Fibroblast of skin of scalp (primary cell): ENCODE results near the gene NLRP6.
A peak's percentile ranks its signal among the peaks of the same experiment; 100 is the strongest.

ENCODE experiments used
- DNase-seq: peaks from one replicate; pipeline ENCODE4 v3.0.0-alpha.2; 2013

Gene NLRP6

GRCh38 chr11:256952-257737, 21.1 kb upstream of the NLRP6 start:
- DNase-seq, result no peak

- DNase-seq, result no peak
These were observed 20.3 kb upstream of the NLRP6 start for GRCh38 chr11:257766-258493.

GRCh38 chr11:259413-259812, 18.8 kb upstream of the NLRP6 start:
- DNase-seq, result no peak

- DNase-seq, result no peak
These were observed 16.6 kb upstream of the NLRP6 start for GRCh38 chr11:261624-262023.

- no peak for DNase-seq
These were observed 11.3 kb upstream of the NLRP6 start for GRCh38 chr11:266676-267439.

GRCh38 chr11:267491-267994, 10.7 kb upstream of the NLRP6 start:
- no peak for DNase-seq

- peak; percentile 24 for DNase-seq
These were observed 9.5 kb upstream of the NLRP6 start for GRCh38 chr11:268716-269145.

- DNase-seq, result peak; percentile 12
These were observed 8.9 kb upstream of the NLRP6 start for GRCh38 chr11:269146-269890.

- no peak for DNase-seq
These were observed 7.5 kb upstream of the NLRP6 start for GRCh38 chr11:270451-271318.

- DNase-seq, result no peak
These were observed 6.9 kb upstream of the NLRP6 start for GRCh38 chr11:271319-271715.

- DNase-seq, result no peak
These were observed 5.8 kb upstream of the NLRP6 start for GRCh38 chr11:272195-272930.

- no peak for DNase-seq
These were observed 5.3 kb upstream of the NLRP6 start for GRCh38 chr11:272931-273198.

- DNase-seq, result no peak
These were observed 2.0 kb upstream of the NLRP6 start for GRCh38 chr11:276219-276618.

- no peak for DNase-seq
These were observed 1.1 kb downstream of the NLRP6 start for GRCh38 chr11:279040-279965.

- peak; percentile 17 for DNase-seq
These were observed 1.9 kb downstream of the NLRP6 start for GRCh38 chr11:279966-280705.

GRCh38 chr11:280706-281485, 2.7 kb downstream of the NLRP6 start:
- DNase-seq, result no peak

- no peak for DNase-seq
These were observed 3.4 kb downstream of the NLRP6 start for GRCh38 chr11:281486-282161.

- DNase-seq, result no peak
These were observed 4.0 kb downstream of the NLRP6 start for GRCh38 chr11:282171-282570.
